Measurements from ENCODE around the gene DNAAF2.

DNAAF2 gene

GRCh38 chr14:49620182-49621113 is 14.6 kb downstream of the DNAAF2 start, which contains the start of the genes MGAT2 and RPL36AL (continued):
- no peak for TF ChIP-seq ZNF280D (tag by site-specific recombination; IDR thresholded peaks at IDR 0.05)
- 0 out of 2 replicates have a peak, but pooled peaks have one; percentile 9 for TF ChIP-seq ZNF623 (tag by site-specific recombination; IDR thresholded peaks at IDR 0.05)
- TF ChIP-seq ZNF23 (tag by site-specific recombination; IDR thresholded peaks at IDR 0.05; ENCODE audit: borderline replicate concordance): no peak
- TF ChIP-seq, protein P1, sequence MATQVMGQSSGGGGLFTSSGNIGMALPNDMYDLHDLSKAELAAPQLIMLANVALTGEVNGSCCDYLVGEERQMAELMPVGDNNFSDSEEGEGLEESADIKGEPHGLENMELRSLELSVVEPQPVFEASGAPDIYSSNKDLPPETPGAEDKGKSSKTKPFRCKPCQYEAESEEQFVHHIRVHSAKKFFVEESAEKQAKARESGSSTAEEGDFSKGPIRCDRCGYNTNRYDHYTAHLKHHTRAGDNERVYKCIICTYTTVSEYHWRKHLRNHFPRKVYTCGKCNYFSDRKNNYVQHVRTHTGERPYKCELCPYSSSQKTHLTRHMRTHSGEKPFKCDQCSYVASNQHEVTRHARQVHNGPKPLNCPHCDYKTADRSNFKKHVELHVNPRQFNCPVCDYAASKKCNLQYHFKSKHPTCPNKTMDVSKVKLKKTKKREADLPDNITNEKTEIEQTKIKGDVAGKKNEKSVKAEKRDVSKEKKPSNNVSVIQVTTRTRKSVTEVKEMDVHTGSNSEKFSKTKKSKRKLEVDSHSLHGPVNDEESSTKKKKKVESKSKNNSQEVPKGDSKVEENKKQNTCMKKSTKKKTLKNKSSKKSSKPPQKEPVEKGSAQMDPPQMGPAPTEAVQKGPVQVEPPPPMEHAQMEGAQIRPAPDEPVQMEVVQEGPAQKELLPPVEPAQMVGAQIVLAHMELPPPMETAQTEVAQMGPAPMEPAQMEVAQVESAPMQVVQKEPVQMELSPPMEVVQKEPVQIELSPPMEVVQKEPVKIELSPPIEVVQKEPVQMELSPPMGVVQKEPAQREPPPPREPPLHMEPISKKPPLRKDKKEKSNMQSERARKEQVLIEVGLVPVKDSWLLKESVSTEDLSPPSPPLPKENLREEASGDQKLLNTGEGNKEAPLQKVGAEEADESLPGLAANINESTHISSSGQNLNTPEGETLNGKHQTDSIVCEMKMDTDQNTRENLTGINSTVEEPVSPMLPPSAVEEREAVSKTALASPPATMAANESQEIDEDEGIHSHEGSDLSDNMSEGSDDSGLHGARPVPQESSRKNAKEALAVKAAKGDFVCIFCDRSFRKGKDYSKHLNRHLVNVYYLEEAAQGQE (tag by site-specific recombination; IDR thresholded peaks at IDR 0.05): peak; percentile 71; the same call in 1 of the 2 replicates
- TF ChIP-seq, protein P2, sequence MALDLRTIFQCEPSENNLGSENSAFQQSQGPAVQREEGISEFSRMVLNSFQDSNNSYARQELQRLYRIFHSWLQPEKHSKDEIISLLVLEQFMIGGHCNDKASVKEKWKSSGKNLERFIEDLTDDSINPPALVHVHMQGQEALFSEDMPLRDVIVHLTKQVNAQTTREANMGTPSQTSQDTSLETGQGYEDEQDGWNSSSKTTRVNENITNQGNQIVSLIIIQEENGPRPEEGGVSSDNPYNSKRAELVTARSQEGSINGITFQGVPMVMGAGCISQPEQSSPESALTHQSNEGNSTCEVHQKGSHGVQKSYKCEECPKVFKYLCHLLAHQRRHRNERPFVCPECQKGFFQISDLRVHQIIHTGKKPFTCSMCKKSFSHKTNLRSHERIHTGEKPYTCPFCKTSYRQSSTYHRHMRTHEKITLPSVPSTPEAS (tag by site-specific recombination; IDR thresholded peaks at IDR 0.05): peak; percentile 23; the same call in 1 of the 2 replicates
- no peak for TF ChIP-seq ZNF529 (tag by site-specific recombination; IDR thresholded peaks at IDR 0.05; ENCODE audit: insufficient replicate concordance)
- TF ChIP-seq SETDB1 (IDR thresholded peaks at IDR 0.05; ENCODE audit: insufficient read length, low read length): no peak
- peak; percentile 81 for TF ChIP-seq CTCF (tag by site-specific recombination; IDR thresholded peaks at IDR 0.05)
- TF ChIP-seq ZIC2 (tag by site-specific recombination; IDR thresholded peaks at IDR 0.05): no peak
- TF ChIP-seq ZNF26 (tag by site-specific recombination; IDR thresholded peaks at IDR 0.05): no peak
- no peak for TF ChIP-seq ZNF354C (tag by site-specific recombination; IDR thresholded peaks at IDR 0.05; ENCODE audit: borderline replicate concordance, low read depth)
- TF ChIP-seq ZNF121 (tag by site-specific recombination; IDR thresholded peaks at IDR 0.05): no peak
- peak; percentile 34; the same call in 1 of the 2 replicates for TF ChIP-seq ZNF76 (tag by site-specific recombination; IDR thresholded peaks at IDR 0.05; ENCODE audit: borderline replicate concordance, low read depth)
- no peak for TF ChIP-seq ZNF266 (tag by site-specific recombination; IDR thresholded peaks at IDR 0.05; ENCODE audit: low read depth)
- TF ChIP-seq EGR2 (tag by site-specific recombination; IDR thresholded peaks at IDR 0.05; ENCODE audit: low read depth): 0 out of 2 replicates have a peak, but pooled peaks have one; percentile 15
- no peak for TF ChIP-seq ZNF791 (tag by site-specific recombination; IDR thresholded peaks at IDR 0.05)
- TF ChIP-seq ZNF830 (tag by site-specific recombination; IDR thresholded peaks at IDR 0.05; ENCODE audit: low read depth): no peak
- TF ChIP-seq ZNF549 (tag by site-specific recombination; IDR thresholded peaks at IDR 0.05): no peak
- peak; percentile 18; the same call in 1 of the 2 replicates for TF ChIP-seq ZBTB48 (tag by site-specific recombination; IDR thresholded peaks at IDR 0.05)
- no peak for TF ChIP-seq ZNF701 (tag by site-specific recombination; IDR thresholded peaks at IDR 0.05)
- TF ChIP-seq ZNF19 (tag by site-specific recombination; IDR thresholded peaks at IDR 0.05; ENCODE audit: low read depth): no peak
- no peak for TF ChIP-seq ZNF155 (tag by site-specific recombination; IDR thresholded peaks at IDR 0.05)
- 0 out of 2 replicates have a peak, but pooled peaks have one; percentile 6 for TF ChIP-seq ZFHX2 (tag by site-specific recombination; conservative IDR thresholded peaks at IDR 0.05)
- no peak for TF ChIP-seq ZNF768 (tag by site-specific recombination; IDR thresholded peaks at IDR 0.05)
- no peak for TF ChIP-seq ZNF426 (tag by site-specific recombination; IDR thresholded peaks at IDR 0.05)
- no peak; the same call in none of the 2 replicates for TF ChIP-seq ZXDB (tag by site-specific recombination; IDR thresholded peaks at IDR 0.05)
